SK-N-SH (cell line): Measurements from ENCODE around the gene VCAM1. TPM values are rescaled to one million over a fixed set of nuclear protein-coding genes. Genes with fewer than 3 reads are reported as not detected.

ENCODE experiments used
- CTCF ChIA-PET: fragments of 300-600, 350-600 bp; formaldehyde crosslinking; extraction: SDS; loops from one replicate; lab custom pipeline; 2021; lab: Yijun Ruan, JAX
- POLR2A ChIA-PET: fragments of 350-600 bp; sonication (Branson Sonifier 250); formaldehyde crosslinking; extraction: SDS; loops from one replicate; lab custom pipeline; 2020; ENCODE audit warnings: antibody characterized with exemption, inconsistent platforms; lab: Yijun Ruan, JAX
- DNase-seq: peaks from one replicate; pipeline ENCODE4 v3.0.0; 2012
- H2AFZ ChIP-seq: fragments of 200-600 bp; sonication (generic); 2 replicates; pipeline ENCODE4 v1.8.1; 2016; ENCODE audit warnings: antibody characterized with exemption, mild to moderate bottlenecking, low read depth
- H3F3A ChIP-seq: fragments of 200-600 bp; sonication (generic); replicated peaks from 2 replicates; pipeline ENCODE3; 2016; ENCODE audit warnings: antibody characterized with exemption, mild to moderate bottlenecking; ENCODE audit not compliant: insufficient read depth
- H3K27ac ChIP-seq, 2 experiments: fragments of 200-500 bp in 1 of 2; fragments of 200-600 bp in 1 of 2; sonication (Bioruptor generic) in 1 of 2; sonication (generic), shearing (Covaris generic) in 1 of 2; 2 replicates each; pipeline versions ENCODE4 v1.5.1 to v1.6.1; 2014 to 2016; ENCODE audit warnings: low read depth in 2 of 2, inconsistent platforms in 1 of 2, low read length in 1 of 2, mild to moderate bottlenecking in 1 of 2, mixed read lengths in 1 of 2
- H3K27me3 ChIP-seq: fragments of 200-600 bp; sonication (generic), shearing (Covaris generic); 2 replicates; pipeline ENCODE4 v1.6.1; 2016; ENCODE audit warnings: mixed run types; ENCODE audit not compliant: insufficient read depth
- H3K36me3 ChIP-seq, 2 experiments: fragments of 200-500 bp in 1 of 2; fragments of 200-600 bp in 1 of 2; sonication (Bioruptor generic) in 1 of 2; sonication (generic) in 1 of 2; replicated peaks in 1 of 2; 2 replicates each; pipeline versions ENCODE3 to v1.5.1; 2014 to 2016; ENCODE audit warnings: low read length in 1 of 2, mild to moderate bottlenecking in 1 of 2; ENCODE audit not compliant: insufficient read depth in 2 of 2, control insufficient read depth in 1 of 2
- H3K4me1 ChIP-seq, 2 experiments: fragments of 200-500 bp in 1 of 2; fragments of 200-600 bp in 1 of 2; sonication (Bioruptor generic) in 1 of 2; sonication (generic), shearing (Covaris generic) in 1 of 2; 2 replicates each; pipeline versions ENCODE4 v1.5.1 to v1.6.1; 2014 to 2016; ENCODE audit warnings: low read depth in 1 of 2, low read length in 1 of 2, mixed run types in 1 of 2; ENCODE audit not compliant: insufficient read depth in 2 of 2, control insufficient read depth in 1 of 2
- H3K4me2 ChIP-seq: fragments of 200-600 bp; sonication (generic), shearing (Covaris generic); 2 replicates; pipeline ENCODE4 v1.6.1; 2017; ENCODE audit warnings: mixed run types
- H3K4me3 ChIP-seq, 2 experiments: fragments of 200-500 bp in 1 of 2; fragments of 200-600 bp in 1 of 2; sonication (Bioruptor generic) in 1 of 2; sonication (generic), shearing (Covaris generic) in 1 of 2; 2 replicates each; pipeline versions ENCODE4 v1.5.1 to v1.8.1; 2014 to 2016; ENCODE audit warnings: low read depth in 2 of 2, inconsistent platforms in 1 of 2, low read length in 1 of 2, mild to moderate bottlenecking in 1 of 2, mixed read lengths in 1 of 2, moderate library complexity in 1 of 2
- H3K79me2 ChIP-seq: fragments of 200-600 bp; sonication (generic); 2 replicates; pipeline ENCODE4 v1.8.1; 2017; ENCODE audit warnings: mild to moderate bottlenecking; ENCODE audit not compliant: insufficient read depth
- H3K9ac ChIP-seq: fragments of 200-600 bp; sonication (generic); 2 replicates; pipeline ENCODE4 v1.6.1; 2017; ENCODE audit warnings: mixed run types
- H3K9me2 ChIP-seq: fragments of 200-600 bp; sonication (generic); 2 replicates; pipeline ENCODE4 v1.6.1; 2017; ENCODE audit warnings: mixed run types
- H3K9me3 ChIP-seq: fragments of 200-600 bp; sonication (generic); 2 replicates; pipeline ENCODE4 v1.6.1; 2017; ENCODE audit warnings: mixed run types, mild to moderate bottlenecking, moderate library complexity
- H4K20me1 ChIP-seq: fragments of 200-600 bp; sonication (generic); 2 replicates; pipeline ENCODE4 v1.6.1; 2017; ENCODE audit warnings: mild to moderate bottlenecking, mixed run types; ENCODE audit not compliant: insufficient read depth
- CHD2 ChIP-seq: fragments of 150-350 bp; IDR thresholded peaks from 2 replicates; pipeline ENCODE4 v1.6.1; 2018; ENCODE audit warnings: low read length; ENCODE audit not compliant: partially characterized antibody
- EP300 ChIP-seq, 2 experiments: IDR thresholded peaks; 2 replicates each; pipeline versions ENCODE4 v1.4.0 to v1.6.1; 2012; ENCODE audit warnings: borderline replicate concordance in 1 of 2, low read depth in 1 of 2, low read length in 1 of 2
- EZH2phosphoT487 ChIP-seq: fragments of 200-600 bp; sonication (generic); IDR thresholded peaks from 2 replicates; pipeline ENCODE4 v1.6.1; 2017; ENCODE audit warnings: low read depth, mixed run types, mild to moderate bottlenecking, antibody characterized with exemption, moderate library complexity, borderline replicate concordance
- FOXJ3 ChIP-seq: sonication (generic); formaldehyde crosslinking; IDR thresholded peaks from 2 replicates; pipeline ENCODE4 v1.5.1; 2020; ENCODE audit warnings: mild to moderate bottlenecking, missing genetic modification reagents
- GABPA ChIP-seq: IDR thresholded peaks from 2 replicates; pipeline ENCODE4 v1.4.0; 2012; ENCODE audit warnings: low read depth, mild to moderate bottlenecking
- GATA2 ChIP-seq: sonication (generic); formaldehyde crosslinking; IDR thresholded peaks from 2 replicates; pipeline ENCODE4 v1.5.0; 2020; ENCODE audit warnings: mild to moderate bottlenecking, missing genetic modification reagents
- MXI1 ChIP-seq: IDR thresholded peaks from 2 replicates; pipeline ENCODE4 v1.6.1; 2012; ENCODE audit warnings: mild to moderate bottlenecking, low read depth, low read length, improper control_type of control experiment
- NRF1 ChIP-seq: IDR thresholded peaks from 2 replicates; pipeline ENCODE4 v1.6.1; 2012; ENCODE audit warnings: low read depth, mild to moderate bottlenecking, low read length
- POLR2AphosphoS5 ChIP-seq: IDR thresholded peaks from 2 replicates; pipeline ENCODE4 v1.6.1; 2012; ENCODE audit warnings: low read depth, low read length
- RAD21 ChIP-seq: IDR thresholded peaks from 2 replicates; pipeline ENCODE4 v1.6.1; 2012; ENCODE audit warnings: mild to moderate bottlenecking, low read length
- RFX5 ChIP-seq: IDR thresholded peaks from 2 replicates; pipeline ENCODE4 v1.6.1; 2012; ENCODE audit warnings: mild to moderate bottlenecking, improper control_type of control experiment, low read length
- SIN3A ChIP-seq: IDR thresholded peaks from 2 replicates; pipeline ENCODE4 v1.6.1; 2012; ENCODE audit warnings: low read depth, mild to moderate bottlenecking, low read length, moderate library complexity, borderline replicate concordance
- SMC3 ChIP-seq: IDR thresholded peaks from 2 replicates; pipeline ENCODE4 v1.6.1; 2012; ENCODE audit warnings: low read depth, low read length, improper control_type of control experiment
- TAF1 ChIP-seq: IDR thresholded peaks from 2 replicates; pipeline ENCODE4 v1.6.1; 2012; ENCODE audit warnings: low read depth, mild to moderate bottlenecking, low read length, moderate library complexity, borderline replicate concordance
- TCF12 ChIP-seq: IDR thresholded peaks from 2 replicates; pipeline ENCODE4 v1.4.0; 2012
- WGBS: methylation state at CpG from one replicate; pipeline ENCODE4 v1.1.6; 2017; ENCODE audit warnings: low lambda C conversion rate; 5-methylcytosine and 5-hydroxymethylcytosine counted together
- polyA plus RNA-seq, 3 experiments: library from polyadenylated mRNA; depleted of rRNA; stranded (reverse); fragments of >200 nt; gene quantifications; 2 replicates each; pipeline ENCODE4 v1.2.3, GENCODE V29; 2012
- TF ChIP-seq, protein P1 (sequence below): IDR thresholded peaks from 2 replicates; pipeline ENCODE4; 2012
- TF ChIP-seq, protein P2 (sequence below): IDR thresholded peaks from 2 replicates; pipeline ENCODE4 v1.4.0; 2012; ENCODE audit warnings: low read depth, borderline replicate concordance
- TF ChIP-seq, protein P3 (sequence below): IDR thresholded peaks from 2 replicates; pipeline ENCODE4 v1.6.1; 2012; ENCODE audit warnings: mild to moderate bottlenecking, low read depth, low read length, moderate library complexity

VCAM1 gene
- polyA plus RNA-seq, 1 of the 3 experiments (the other 2 are of a cell fraction): 5.0 TPM

DNA sequence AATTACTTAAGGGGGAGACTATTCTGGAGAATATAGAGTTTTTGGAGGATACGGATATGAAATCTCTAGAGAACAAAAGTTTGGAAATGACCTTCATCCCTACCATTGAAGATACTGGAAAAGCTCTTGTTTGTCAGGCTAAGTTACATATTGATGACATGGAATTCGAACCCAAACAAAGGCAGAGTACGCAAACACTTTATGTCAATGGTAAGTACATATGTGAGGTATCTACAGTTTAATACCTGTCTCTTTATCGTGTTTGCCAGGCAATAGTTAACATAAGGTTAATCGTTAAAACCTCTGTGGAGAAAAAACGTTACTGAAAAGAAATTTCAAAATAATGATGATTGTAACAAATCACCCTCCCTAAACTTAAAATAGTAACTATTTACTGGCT is 11.8 kb downstream of the VCAM1 start:
- peaks cover 0 to 3% of the 10 kb centered on the region in 2 experiments; a peak in 2 of 4 replicates for H3K4me1 ChIP-seq
- no peaks in the 10 kb centered on the region for H3K9me3 ChIP-seq
- H3K4me2 ChIP-seq: no peak overlapping the region
- H3K36me3 ChIP-seq: no peaks in the 10 kb centered on the region
- no peak for DNase-seq
- H3K27ac ChIP-seq: no peak overlapping the region
- ChIA-PET CTCF (interaction anchor here (1.4 to 1.8 kb wide), 2 partner anchors 10 to 268 kb away, joined by 3 to 6 read pairs; no protein-coding TSS in a partner anchor), POLR2A (no interaction called here)
- peaks cover 15% of the 10 kb centered on the region for H3F3A ChIP-seq
- no peak overlapping the region for H2AFZ ChIP-seq
- no peaks in the 10 kb centered on the region for H3K27me3 ChIP-seq
- H3K9me2 ChIP-seq: no peaks in the 10 kb centered on the region
- H4K20me1 ChIP-seq: no peaks in the 10 kb centered on the region
- WGBS: 87% methylated on average over 6 of the region's 6 CpGs
- H3K79me2 ChIP-seq: no peaks in the 10 kb centered on the region
- TF ChIP-seq, protein P1, sequence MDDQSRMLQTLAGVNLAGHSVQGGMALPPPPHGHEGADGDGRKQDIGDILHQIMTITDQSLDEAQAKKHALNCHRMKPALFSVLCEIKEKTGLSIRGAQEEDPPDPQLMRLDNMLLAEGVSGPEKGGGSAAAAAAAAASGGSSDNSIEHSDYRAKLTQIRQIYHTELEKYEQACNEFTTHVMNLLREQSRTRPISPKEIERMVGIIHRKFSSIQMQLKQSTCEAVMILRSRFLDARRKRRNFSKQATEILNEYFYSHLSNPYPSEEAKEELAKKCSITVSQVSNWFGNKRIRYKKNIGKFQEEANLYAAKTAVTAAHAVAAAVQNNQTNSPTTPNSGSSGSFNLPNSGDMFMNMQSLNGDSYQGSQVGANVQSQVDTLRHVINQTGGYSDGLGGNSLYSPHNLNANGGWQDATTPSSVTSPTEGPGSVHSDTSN: no peak
- TF ChIP-seq RFX5 (no peak), POLR2AphosphoS5 (no peak), NRF1 (no peak), EZH2phosphoT487 (no peak), CHD2 (no peak), TCF12 (no peak), GATA2 (CRISPR knock-in tag) (no peak), EP300 (IDR thresholded peaks at IDR 0.05; ENCODE audit: borderline replicate concordance in 1 of 2, low read depth in 1 of 2, low read length in 1 of 2) (no peak), RAD21 (no peak), SMC3 (no peak)
- TF ChIP-seq, protein P2, sequence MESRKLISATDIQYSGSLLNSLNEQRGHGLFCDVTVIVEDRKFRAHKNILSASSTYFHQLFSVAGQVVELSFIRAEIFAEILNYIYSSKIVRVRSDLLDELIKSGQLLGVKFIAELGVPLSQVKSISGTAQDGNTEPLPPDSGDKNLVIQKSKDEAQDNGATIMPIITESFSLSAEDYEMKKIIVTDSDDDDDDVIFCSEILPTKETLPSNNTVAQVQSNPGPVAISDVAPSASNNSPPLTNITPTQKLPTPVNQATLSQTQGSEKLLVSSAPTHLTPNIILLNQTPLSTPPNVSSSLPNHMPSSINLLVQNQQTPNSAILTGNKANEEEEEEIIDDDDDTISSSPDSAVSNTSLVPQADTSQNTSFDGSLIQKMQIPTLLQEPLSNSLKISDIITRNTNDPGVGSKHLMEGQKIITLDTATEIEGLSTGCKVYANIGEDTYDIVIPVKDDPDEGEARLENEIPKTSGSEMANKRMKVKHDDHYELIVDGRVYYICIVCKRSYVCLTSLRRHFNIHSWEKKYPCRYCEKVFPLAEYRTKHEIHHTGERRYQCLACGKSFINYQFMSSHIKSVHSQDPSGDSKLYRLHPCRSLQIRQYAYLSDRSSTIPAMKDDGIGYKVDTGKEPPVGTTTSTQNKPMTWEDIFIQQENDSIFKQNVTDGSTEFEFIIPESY: no peak
- H3K4me3 ChIP-seq: no peak overlapping the region
- no peak overlapping the region for H3K9ac ChIP-seq

DNA sequence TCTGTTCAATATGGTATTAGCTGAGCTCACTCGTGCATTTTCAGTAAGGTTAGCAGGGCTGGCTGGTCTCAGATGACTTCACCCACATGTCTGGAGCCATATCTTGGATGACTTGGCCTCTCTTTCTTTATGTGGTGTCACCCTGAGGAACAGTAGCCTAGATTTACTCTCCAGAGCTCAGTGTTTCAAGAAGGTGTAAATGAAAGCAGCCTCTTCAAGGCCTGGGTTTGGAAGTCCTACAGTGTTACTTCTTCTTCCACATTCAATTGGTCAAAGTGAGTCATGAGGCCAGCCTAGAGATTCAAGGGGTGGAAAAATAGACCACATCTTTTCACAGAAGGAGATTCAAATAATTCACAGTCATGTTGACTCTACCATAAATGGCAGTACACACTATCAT is 12.2 kb downstream of the VCAM1 start:
- Histone ChIP-seq H3K27ac (no peak overlapping the region), H3K36me3 (no peaks in the 10 kb centered on the region), H3K9me2 (no peaks in the 10 kb centered on the region), H3K9ac (no peak overlapping the region), H3K27me3 (no peaks in the 10 kb centered on the region), H3K4me3 (no peak overlapping the region), H3K4me2 (no peak overlapping the region), H3K9me3 (no peaks in the 10 kb centered on the region)
- POLR2A ChIA-PET: no interaction called here
- no peak for DNase-seq
- WGBS: 78% methylated on average over 1 of the region's 1 CpG
- TF ChIP-seq RAD21 (no peak), EZH2phosphoT487 (no peak), FOXJ3 (no peak), TAF1 (no peak), RFX5 (no peak), NRF1 (no peak), MXI1 (no peak), GABPA (no peak), CHD2 (no peak), POLR2AphosphoS5 (no peak), EP300 (IDR thresholded peaks at IDR 0.05; ENCODE audit: borderline replicate concordance in 1 of 2, low read depth in 1 of 2, low read length in 1 of 2) (no peak), SIN3A (no peak)
- TF ChIP-seq, protein P3, sequence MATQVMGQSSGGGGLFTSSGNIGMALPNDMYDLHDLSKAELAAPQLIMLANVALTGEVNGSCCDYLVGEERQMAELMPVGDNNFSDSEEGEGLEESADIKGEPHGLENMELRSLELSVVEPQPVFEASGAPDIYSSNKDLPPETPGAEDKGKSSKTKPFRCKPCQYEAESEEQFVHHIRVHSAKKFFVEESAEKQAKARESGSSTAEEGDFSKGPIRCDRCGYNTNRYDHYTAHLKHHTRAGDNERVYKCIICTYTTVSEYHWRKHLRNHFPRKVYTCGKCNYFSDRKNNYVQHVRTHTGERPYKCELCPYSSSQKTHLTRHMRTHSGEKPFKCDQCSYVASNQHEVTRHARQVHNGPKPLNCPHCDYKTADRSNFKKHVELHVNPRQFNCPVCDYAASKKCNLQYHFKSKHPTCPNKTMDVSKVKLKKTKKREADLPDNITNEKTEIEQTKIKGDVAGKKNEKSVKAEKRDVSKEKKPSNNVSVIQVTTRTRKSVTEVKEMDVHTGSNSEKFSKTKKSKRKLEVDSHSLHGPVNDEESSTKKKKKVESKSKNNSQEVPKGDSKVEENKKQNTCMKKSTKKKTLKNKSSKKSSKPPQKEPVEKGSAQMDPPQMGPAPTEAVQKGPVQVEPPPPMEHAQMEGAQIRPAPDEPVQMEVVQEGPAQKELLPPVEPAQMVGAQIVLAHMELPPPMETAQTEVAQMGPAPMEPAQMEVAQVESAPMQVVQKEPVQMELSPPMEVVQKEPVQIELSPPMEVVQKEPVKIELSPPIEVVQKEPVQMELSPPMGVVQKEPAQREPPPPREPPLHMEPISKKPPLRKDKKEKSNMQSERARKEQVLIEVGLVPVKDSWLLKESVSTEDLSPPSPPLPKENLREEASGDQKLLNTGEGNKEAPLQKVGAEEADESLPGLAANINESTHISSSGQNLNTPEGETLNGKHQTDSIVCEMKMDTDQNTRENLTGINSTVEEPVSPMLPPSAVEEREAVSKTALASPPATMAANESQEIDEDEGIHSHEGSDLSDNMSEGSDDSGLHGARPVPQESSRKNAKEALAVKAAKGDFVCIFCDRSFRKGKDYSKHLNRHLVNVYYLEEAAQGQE: no peak
- TF ChIP-seq, protein P1: no peak
- TF ChIP-seq, all 33 proteins: peak for 0
- Histone ChIP-seq H3K4me1 (peaks cover 0 to 3% of the 10 kb centered on the region in 2 experiments; a peak in 2 of 4 replicates), H3K79me2 (no peaks in the 10 kb centered on the region), H3F3A (peaks cover 15% of the 10 kb centered on the region), H2AFZ (no peak overlapping the region), H4K20me1 (no peaks in the 10 kb centered on the region)
- CTCF ChIA-PET: interaction anchor here (1.8 kb wide), 1 partner anchor 268 kb away, joined by 6 read pairs; no protein-coding TSS in a partner anchor
